GM12874 (cell line): ENCODE measurements around the gene HS3ST3A1.

Experiments
- CTCF ChIP-seq: IDR thresholded peaks from 2 replicates; pipeline ENCODE4 v1.5.1; 2011; ENCODE audit warnings: low read depth, mild to moderate bottlenecking, control low read depth, low read length, moderate library complexity; ENCODE audit not compliant: insufficient read depth

Gene HS3ST3A1

GRCh38 chr17:13640551-13640950 is 38.8 kb upstream of the HS3ST3A1 start:
- TF ChIP-seq CTCF = no peak

GRCh38 chr17:13638855-13639458 is 37.2 kb upstream of the HS3ST3A1 start:
- no peak for TF ChIP-seq CTCF

- no peak for TF ChIP-seq CTCF
Measured at GRCh38 chr17:13636951-13637350, 35.2 kb upstream of the HS3ST3A1 start.

GRCh38 chr17:13635951-13636350 is 34.2 kb upstream of the HS3ST3A1 start:
- TF ChIP-seq CTCF = no peak

GRCh38 chr17:13634021-13634420 is 32.3 kb upstream of the HS3ST3A1 start:
- no peak for TF ChIP-seq CTCF

- TF ChIP-seq CTCF = no peak
Measured at GRCh38 chr17:13631529-13631928, 29.8 kb upstream of the HS3ST3A1 start.

GRCh38 chr17:13626703-13627102 is 25.0 kb upstream of the HS3ST3A1 start:
- no peak for TF ChIP-seq CTCF
